Measurements from ENCODE around the gene FXYD5. TPM values are rescaled to one million over a fixed set of nuclear protein-coding genes. Genes with fewer than 3 reads are reported as not detected.
A peak's percentile ranks its signal among the peaks of the same experiment; 100 is the strongest.

The FXYD5 gene
- total and polyA plus RNA-seq, 9 of the 15 experiments (the other 6 are each of a cell fraction or from before 2014, with no cell fraction given), result 104 to 537 (median 174) TPM

- TF ChIP-seq ZBTB11 (CRISPR knock-in tag; IDR thresholded peaks at IDR 0.05) (peak in 1 of 3 experiments; percentile 58; a peak in 1 of 6 replicates), ILF3 (IDR thresholded peaks at IDR 0.05; ENCODE audit: borderline replicate concordance) (no peak), MYC (IDR thresholded peaks at IDR 0.05; ENCODE audit: low read depth, low read length) (no peak), MYC (CRISPR knock-in tag; IDR thresholded peaks at IDR 0.05; ENCODE audit: borderline replicate concordance, low read depth) (peak; percentile 96), TSHZ1 (CRISPR knock-in tag; IDR thresholded peaks at IDR 0.05) (peak; percentile 91), ZNF57 (CRISPR knock-in tag; IDR thresholded peaks at IDR 0.05) (0 out of 2 replicates have a peak, but pooled peaks have one; percentile 10), ZFP1 (CRISPR knock-in tag; IDR thresholded peaks at IDR 0.05) (peak; percentile 79), ID3 (CRISPR knock-in tag; IDR thresholded peaks at IDR 0.05) (peak; percentile 63; the same call in 1 of the 2 replicates), ID3 (tag; IDR thresholded peaks at IDR 0.05) (peak; percentile 98), PHF20 (IDR thresholded peaks at IDR 0.05; ENCODE audit: partially characterized antibody) (peak; percentile 25), ZNF592 (IDR thresholded peaks at IDR 0.05) (peak; percentile 98), HMBOX1 (IDR thresholded peaks at IDR 0.05) (0 out of 2 replicates have a peak, but pooled peaks have one; percentile 22)
Observed at GRCh38 chr19:35165200-35166058, 10.9 kb downstream of the FXYD5 start (continued).
